HepG2 (cell line): ENCODE measurements around the gene FASTK. TPM values are rescaled to one million over a fixed set of nuclear protein-coding genes. Genes with fewer than 3 reads are reported as not detected.

Experiments used
- CHD2 ChIP-seq: IDR thresholded peaks from 2 replicates; pipeline ENCODE4 v1.6.1; 2011; ENCODE audit warnings: low read depth, low read length, improper control_type of control experiment
- FOXA3 ChIP-seq: IDR thresholded peaks from 2 replicates; pipeline ENCODE4 v1.6.1; 2016; ENCODE audit warnings: missing genetic modification reagents, missing compliant biosample characterization
- KDM2A ChIP-seq: sonication (generic); formaldehyde crosslinking; IDR thresholded peaks from 2 replicates; pipeline ENCODE4 v1.4.0; 2020; ENCODE audit warnings: low read depth, missing genetic modification reagents, borderline replicate concordance
- MTF1 ChIP-seq: sonication (generic); formaldehyde crosslinking; IDR thresholded peaks from 2 replicates; pipeline ENCODE4 v1.5.0; 2020; ENCODE audit warnings: missing genetic modification reagents
- MXD3 ChIP-seq: IDR thresholded peaks from 2 replicates; pipeline ENCODE4 v1.6.1; 2016; ENCODE audit warnings: mild to moderate bottlenecking, missing biosample characterization, missing genetic modification reagents
- NFIB ChIP-seq: sonication (generic); formaldehyde crosslinking; IDR thresholded peaks from 2 replicates; pipeline ENCODE4 v1.9.0; 2021; ENCODE audit warnings: missing genetic modification reagents, mild to moderate bottlenecking, borderline replicate concordance
- PBX2 ChIP-seq: IDR thresholded peaks from 2 replicates; pipeline ENCODE4 v1.6.1; 2016; ENCODE audit warnings: control low read depth
- REL ChIP-seq: sonication (generic); formaldehyde crosslinking; conservative IDR thresholded peaks from 2 replicates; pipeline ENCODE4 v1.8.0; 2022; ENCODE audit warnings: mild to moderate bottlenecking, missing genetic modification reagents, moderate library complexity
- SAP130 ChIP-seq: IDR thresholded peaks from 2 replicates; pipeline ENCODE4 v1.6.1; 2016; ENCODE audit warnings: low read depth
- SPEN ChIP-seq: sonication (generic); formaldehyde crosslinking; IDR thresholded peaks from 2 replicates; pipeline ENCODE4 v1.5.1; 2020; ENCODE audit warnings: low read depth, mild to moderate bottlenecking, missing genetic modification reagents
- ZC3H4 ChIP-seq: sonication (generic); formaldehyde crosslinking; IDR thresholded peaks from 2 replicates; pipeline ENCODE4 v1.4.0; 2020; ENCODE audit warnings: missing genetic modification reagents, borderline replicate concordance
- ZNF333 ChIP-seq: sonication (generic); formaldehyde crosslinking; IDR thresholded peaks from 2 replicates; pipeline ENCODE4 v1.4.0; 2020; ENCODE audit warnings: mild to moderate bottlenecking, missing genetic modification reagents, borderline replicate concordance
- ZNF343 ChIP-seq: sonication (generic); formaldehyde crosslinking; IDR thresholded peaks from 2 replicates; pipeline ENCODE4 v1.4.0; 2020; ENCODE audit warnings: mild to moderate bottlenecking, missing genetic modification reagents
- ZNF432 ChIP-seq: sonication (generic); formaldehyde crosslinking; IDR thresholded peaks from 2 replicates; pipeline ENCODE4 v1.5.0; 2020; ENCODE audit warnings: missing genetic modification reagents, mild to moderate bottlenecking, borderline replicate concordance
- ZNF556 ChIP-seq: sonication (generic); formaldehyde crosslinking; IDR thresholded peaks from 2 replicates; pipeline ENCODE4 v1.4.0; 2020; ENCODE audit warnings: mild to moderate bottlenecking, missing genetic modification reagents, borderline replicate concordance
- ZNF589 ChIP-seq: sonication (generic); formaldehyde crosslinking; conservative IDR thresholded peaks from 2 replicates; pipeline ENCODE4 v1.8.0; 2022; ENCODE audit warnings: mild to moderate bottlenecking, moderate library complexity, missing genetic modification reagents
- ZNF678 ChIP-seq: sonication (generic); formaldehyde crosslinking; IDR thresholded peaks from 2 replicates; pipeline ENCODE4 v1.4.0; 2020; ENCODE audit warnings: mild to moderate bottlenecking, missing genetic modification reagents
- ZNF7 ChIP-seq: IDR thresholded peaks from 2 replicates; pipeline ENCODE4 v1.6.1; 2016; ENCODE audit warnings: missing biosample characterization, missing genetic modification reagents
- ZNF883 ChIP-seq: sonication (generic); formaldehyde crosslinking; IDR thresholded peaks from 2 replicates; pipeline ENCODE4 v1.5.1; 2020; ENCODE audit warnings: mild to moderate bottlenecking, missing genetic modification reagents; ENCODE audit errors: not compliant biosample characterization
- polyA plus RNA-seq, 8 experiments: library from polyadenylated mRNA; depleted of rRNA in 3 of 8; stranded (reverse) in 7 of 8; unstranded in 1 of 8; fragments of >200 nt; fragmentation: Illumina TruSeq in 4 of 8; extraction: Trizol in 4 of 8; gene quantifications; 2 replicates each; pipeline versions ENCODE4 v1.2.1 to v1.2.3, GENCODE V29; 2011 to 2016; ENCODE audit warnings: low read depth in 4 of 8, missing spikeins in 1 of 8, mixed read lengths in 1 of 8; ENCODE audit not compliant: insufficient read depth in 1 of 8
- total RNA-seq, 5 experiments: library from RNA; depleted of rRNA; stranded (reverse); fragments of >200 nt; fragmentation: Illumina TruSeq; extraction: Trizol; gene quantifications; 2 replicates each; pipeline ENCODE4 v1.2.3, GENCODE V29; 2016; ENCODE audit warnings: low read depth in 1 of 5
- TF ChIP-seq, protein P1 (sequence below): sonication (generic); formaldehyde crosslinking; IDR thresholded peaks from 2 replicates; pipeline ENCODE4 v1.4.0; 2020; ENCODE audit warnings: missing genetic modification reagents
- TF ChIP-seq, protein P2 (sequence below): sonication (generic); formaldehyde crosslinking; IDR thresholded peaks from 2 replicates; pipeline ENCODE4 v1.8.1; 2022; ENCODE audit warnings: mild to moderate bottlenecking, missing genetic modification reagents
- TF ChIP-seq, protein P3 (sequence below): sonication (generic); formaldehyde crosslinking; IDR thresholded peaks from 2 replicates; pipeline ENCODE4 v1.5.0; 2020; ENCODE audit warnings: missing genetic modification reagents
- TF ChIP-seq, protein P4 (sequence below): sonication (generic); formaldehyde crosslinking; IDR thresholded peaks from 2 replicates; pipeline ENCODE4 v1.4.0; 2020; ENCODE audit warnings: missing genetic modification reagents, mild to moderate bottlenecking, borderline replicate concordance

FASTK gene
- total and polyA plus RNA-seq, 2 of the 13 experiments (the other 11 are each of a cell fraction or from before 2014, with no cell fraction given), result 52.9 to 55.7 TPM

- TF ChIP-seq ZNF589, result peak; percentile 61; the same call in 1 of the 2 replicates
- TF ChIP-seq MXD3, result no peak; the same call in 1 of the 2 replicates
- peak; percentile 79; the same call in 1 of the 2 replicates for TF ChIP-seq ZNF556 (CRISPR knock-in tag)
- TF ChIP-seq, protein P1, sequence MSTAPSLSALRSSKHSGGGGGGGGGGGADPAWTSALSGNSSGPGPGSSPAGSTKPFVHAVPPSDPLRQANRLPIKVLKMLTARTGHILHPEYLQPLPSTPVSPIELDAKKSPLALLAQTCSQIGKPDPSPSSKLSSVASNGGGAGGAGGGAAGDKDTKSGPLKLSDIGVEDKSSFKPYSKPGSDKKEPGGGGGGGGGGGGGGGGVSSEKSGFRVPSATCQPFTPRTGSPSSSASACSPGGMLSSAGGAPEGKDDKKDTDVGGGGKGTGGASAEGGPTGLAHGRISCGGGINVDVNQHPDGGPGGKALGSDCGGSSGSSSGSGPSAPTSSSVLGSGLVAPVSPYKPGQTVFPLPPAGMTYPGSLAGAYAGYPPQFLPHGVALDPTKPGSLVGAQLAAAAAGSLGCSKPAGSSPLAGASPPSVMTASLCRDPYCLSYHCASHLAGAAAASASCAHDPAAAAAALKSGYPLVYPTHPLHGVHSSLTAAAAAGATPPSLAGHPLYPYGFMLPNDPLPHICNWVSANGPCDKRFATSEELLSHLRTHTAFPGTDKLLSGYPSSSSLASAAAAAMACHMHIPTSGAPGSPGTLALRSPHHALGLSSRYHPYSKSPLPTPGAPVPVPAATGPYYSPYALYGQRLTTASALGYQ (CRISPR knock-in tag), result peak; percentile 81; the same call in 1 of the 2 replicates
- TF ChIP-seq SAP130 (CRISPR knock-in tag), result peak; percentile 91
- TF ChIP-seq, protein P2, sequence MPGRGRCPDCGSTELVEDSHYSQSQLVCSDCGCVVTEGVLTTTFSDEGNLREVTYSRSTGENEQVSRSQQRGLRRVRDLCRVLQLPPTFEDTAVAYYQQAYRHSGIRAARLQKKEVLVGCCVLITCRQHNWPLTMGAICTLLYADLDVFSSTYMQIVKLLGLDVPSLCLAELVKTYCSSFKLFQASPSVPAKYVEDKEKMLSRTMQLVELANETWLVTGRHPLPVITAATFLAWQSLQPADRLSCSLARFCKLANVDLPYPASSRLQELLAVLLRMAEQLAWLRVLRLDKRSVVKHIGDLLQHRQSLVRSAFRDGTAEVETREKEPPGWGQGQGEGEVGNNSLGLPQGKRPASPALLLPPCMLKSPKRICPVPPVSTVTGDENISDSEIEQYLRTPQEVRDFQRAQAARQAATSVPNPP (CRISPR knock-in tag), result no peak
- TF ChIP-seq FOXA3 (CRISPR knock-in tag), result peak; percentile 61
- 0 out of 2 replicates have a peak, but pooled peaks have one; percentile 49 for TF ChIP-seq SPEN (CRISPR knock-in tag)
- TF ChIP-seq ZNF678 (CRISPR knock-in tag), result no peak
- 0 out of 2 replicates have a peak, but pooled peaks have one; percentile 28 for TF ChIP-seq MTF1 (CRISPR knock-in tag)
- no peak for TF ChIP-seq ZNF343 (CRISPR knock-in tag)
- no peak for TF ChIP-seq ZNF432 (CRISPR knock-in tag)
- no peak for TF ChIP-seq REL
- no peak for TF ChIP-seq PBX2 (CRISPR knock-in tag)
- TF ChIP-seq ZNF333 (CRISPR knock-in tag), result no peak
- TF ChIP-seq, protein P3, sequence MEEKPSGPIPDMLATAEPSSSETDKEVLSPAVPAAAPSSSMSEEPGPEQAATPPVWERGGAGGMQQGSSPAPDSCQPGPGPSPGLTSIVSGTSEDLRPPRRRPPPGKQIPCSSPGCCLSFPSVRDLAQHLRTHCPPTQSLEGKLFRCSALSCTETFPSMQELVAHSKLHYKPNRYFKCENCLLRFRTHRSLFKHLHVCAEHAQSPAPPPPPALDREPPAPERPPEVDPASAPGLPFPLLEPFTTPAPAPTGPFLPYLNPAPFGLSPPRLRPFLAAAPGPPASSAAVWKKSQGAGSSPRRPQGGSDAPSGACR (CRISPR knock-in tag), result no peak
- TF ChIP-seq NFIB (CRISPR knock-in tag), result no peak
- no peak for TF ChIP-seq ZC3H4
- no peak for TF ChIP-seq CHD2
- TF ChIP-seq ZNF883 (CRISPR knock-in tag), result no peak
- TF ChIP-seq ZNF7 (CRISPR knock-in tag), result no peak
- TF ChIP-seq, protein P4, sequence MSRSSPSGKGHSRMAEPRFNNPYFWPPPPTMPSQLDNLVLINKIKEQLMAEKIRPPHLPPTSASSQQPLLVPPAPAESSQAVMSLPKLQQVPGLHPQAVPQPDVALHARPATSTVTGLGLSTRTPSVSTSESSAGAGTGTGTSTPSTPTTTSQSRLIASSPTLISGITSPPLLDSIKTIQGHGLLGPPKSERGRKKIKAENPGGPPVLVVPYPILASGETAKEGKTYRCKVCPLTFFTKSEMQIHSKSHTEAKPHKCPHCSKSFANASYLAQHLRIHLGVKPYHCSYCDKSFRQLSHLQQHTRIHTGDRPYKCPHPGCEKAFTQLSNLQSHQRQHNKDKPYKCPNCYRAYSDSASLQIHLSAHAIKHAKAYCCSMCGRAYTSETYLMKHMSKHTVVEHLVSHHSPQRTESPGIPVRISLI, result no peak
- TF ChIP-seq KDM2A (CRISPR knock-in tag), result peak; percentile 57; the same call in 1 of the 2 replicates
Measured at GRCh38 chr7:151057989-151058780, 22.4 kb downstream of the FASTK start (continued).
